ENCODE results near the gene MEIS2. TPM values are rescaled to one million over a fixed set of nuclear protein-coding genes. Genes with fewer than 3 reads are reported as not detected.

The MEIS2 gene
- total and polyA plus RNA-seq, 2 of the 13 experiments (the other 11 are each of a cell fraction or from before 2014, with no cell fraction given), result 10.7 to 12.4 TPM

DNA sequence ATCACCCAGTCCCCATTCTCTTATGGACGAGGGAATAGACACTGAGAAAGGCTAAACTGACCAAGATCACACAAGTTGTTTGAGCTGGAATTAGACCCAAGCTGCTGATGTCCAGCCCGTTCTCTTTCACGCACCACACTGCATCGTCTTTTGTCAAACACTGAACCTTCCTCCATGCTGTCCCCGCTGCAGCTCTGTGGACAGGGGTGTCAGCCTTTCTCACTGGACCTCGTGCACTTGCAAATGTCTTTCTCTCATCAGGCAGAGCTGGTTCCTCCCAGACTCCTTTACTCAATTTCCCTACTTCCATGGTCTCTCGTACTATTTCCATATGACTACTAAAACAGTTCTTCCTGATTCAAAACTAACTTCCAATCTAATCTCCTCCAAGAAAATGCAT, 161.6 kb downstream of the MEIS2 start (continued):
- TF ChIP-seq, protein P1, sequence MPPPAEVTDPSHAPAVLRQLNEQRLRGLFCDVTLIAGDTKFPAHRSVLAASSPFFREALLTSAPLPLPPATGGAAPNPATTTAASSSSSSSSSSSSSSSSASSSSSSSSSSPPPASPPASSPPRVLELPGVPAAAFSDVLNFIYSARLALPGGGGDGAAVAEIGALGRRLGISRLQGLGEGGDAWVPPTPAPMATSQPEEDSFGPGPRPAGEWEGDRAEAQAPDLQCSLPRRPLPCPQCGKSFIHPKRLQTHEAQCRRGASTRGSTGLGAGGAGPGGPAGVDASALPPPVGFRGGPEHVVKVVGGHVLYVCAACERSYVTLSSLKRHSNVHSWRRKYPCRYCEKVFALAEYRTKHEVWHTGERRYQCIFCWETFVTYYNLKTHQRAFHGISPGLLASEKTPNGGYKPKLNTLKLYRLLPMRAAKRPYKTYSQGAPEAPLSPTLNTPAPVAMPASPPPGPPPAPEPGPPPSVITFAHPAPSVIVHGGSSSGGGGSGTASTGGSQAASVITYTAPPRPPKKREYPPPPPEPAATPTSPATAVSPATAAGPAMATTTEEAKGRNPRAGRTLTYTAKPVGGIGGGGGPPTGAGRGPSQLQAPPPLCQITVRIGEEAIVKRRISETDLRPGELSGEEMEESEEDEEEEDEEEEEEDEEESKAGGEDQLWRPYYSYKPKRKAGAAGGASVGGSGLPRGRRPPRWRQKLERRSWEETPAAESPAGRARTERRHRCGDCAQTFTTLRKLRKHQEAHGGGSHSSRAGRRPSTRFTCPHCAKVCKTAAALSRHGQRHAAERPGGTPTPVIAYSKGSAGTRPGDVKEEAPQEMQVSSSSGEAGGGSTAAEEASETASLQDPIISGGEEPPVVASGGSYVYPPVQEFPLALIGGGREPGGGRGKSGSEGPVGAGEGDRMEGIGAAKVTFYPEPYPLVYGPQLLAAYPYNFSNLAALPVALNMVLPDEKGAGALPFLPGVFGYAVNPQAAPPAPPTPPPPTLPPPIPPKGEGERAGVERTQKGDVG (CRISPR knock-in tag; IDR thresholded peaks at IDR 0.05; ENCODE audit: borderline replicate concordance), result no peak
- TF ChIP-seq ARNT2 (CRISPR knock-in tag; IDR thresholded peaks at IDR 0.05; ENCODE audit: low read depth), result no peak
- no peak for TF ChIP-seq SNAPC2 (CRISPR knock-in tag; IDR thresholded peaks at IDR 0.05)
- no peak for TF ChIP-seq ZNF530 (CRISPR knock-in tag; IDR thresholded peaks at IDR 0.05; ENCODE audit: low read depth)
- TF ChIP-seq ONECUT2 (CRISPR knock-in tag; IDR thresholded peaks at IDR 0.05), result no peak

DNA sequence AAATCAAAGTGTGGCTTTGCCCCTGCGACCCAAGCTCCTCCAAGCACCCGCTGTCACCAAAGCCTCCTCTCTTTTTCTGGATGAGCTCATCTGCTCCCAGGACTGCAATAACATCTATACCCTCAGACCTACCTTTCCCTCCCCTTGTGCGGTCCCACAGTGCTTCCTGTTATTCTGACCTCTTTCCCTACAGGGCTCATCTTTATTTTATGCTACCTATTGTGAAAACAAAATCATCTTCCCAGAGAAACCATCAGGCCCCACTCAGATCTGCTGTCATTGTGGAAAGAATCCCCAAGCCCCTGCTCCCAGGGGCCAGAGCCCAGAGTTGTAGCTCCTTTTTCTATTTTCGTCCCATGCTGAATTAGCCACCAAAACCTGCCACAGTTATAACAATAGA, 162.2 kb downstream of the MEIS2 start:
- DNase-seq (ENCODE audit: low spot score) (no peak), FAIRE-seq (no peak), ATAC-seq (no peak)
- H3K4me1 ChIP-seq (ENCODE audit: insufficient read depth, low read length), result peaks cover 27% of the 10 kb centered on the region
- no peaks in the 10 kb centered on the region for H3K36me3 ChIP-seq (replicated peaks in 1 of 2; ENCODE audit: control insufficient read depth in 1 of 2, insufficient read depth in 2 of 2, low read length in 2 of 2)
- intact Hi-C loops (cut with micrococcal nuclease; ENCODE audit: unreplicated experiment) (loop anchor here (10.0 kb wide), 1 partner anchor 107 kb away; no protein-coding TSS in a partner anchor), in situ Hi-C loops (cut with HindIII; ENCODE audit: extremely low pct_ligation_motif_present, low pct_unique_long_range_greater_than_20kb) (no loop called here)
- WGBS (ENCODE audit: low lambda C conversion rate), result 89% methylated on average over 4 of the region's 4 CpGs
- no peaks in the 10 kb centered on the region for H3K27me3 ChIP-seq (ENCODE audit: control insufficient read depth in 1 of 2, insufficient read depth in 2 of 2, low read length in 2 of 2)
- H4K20me1 ChIP-seq (ENCODE audit: insufficient read depth, low read length), result no peaks in the 10 kb centered on the region
- ChIA-PET POLR2A (no interaction called here), CTCF (ENCODE audit: low intra/inter-chr PET ratio, low total read pairs) (no interaction called here)
- H2AFZ ChIP-seq (ENCODE audit: low read length), result no peak overlapping the region
- no peak overlapping the region for H3K4me3 ChIP-seq (replicated peaks in 1 of 3; ENCODE audit: insufficient read depth in 1 of 3, low read depth in 2 of 3, low read length in 3 of 3)
- no peaks in the 10 kb centered on the region for H3K79me2 ChIP-seq (ENCODE audit: insufficient read depth, low read length)
- H3K9ac ChIP-seq (ENCODE audit: insufficient read depth, low read depth, low read length), result no peak overlapping the region
- no peak overlapping the region for H3K4me2 ChIP-seq (ENCODE audit: low read depth, low read length)
- no peaks in the 10 kb centered on the region for H3K9me3 ChIP-seq (ENCODE audit: low read length)
- no peak overlapping the region for H3K27ac ChIP-seq (ENCODE audit: extremely low read length, insufficient read depth, low read length)
- no TSS peak for BruUV-seq (replicated peaks)
- TF ChIP-seq HMG20A (CRISPR knock-in tag; IDR thresholded peaks at IDR 0.05; ENCODE audit: borderline replicate concordance), result no peak
- TF ChIP-seq, protein P2, sequence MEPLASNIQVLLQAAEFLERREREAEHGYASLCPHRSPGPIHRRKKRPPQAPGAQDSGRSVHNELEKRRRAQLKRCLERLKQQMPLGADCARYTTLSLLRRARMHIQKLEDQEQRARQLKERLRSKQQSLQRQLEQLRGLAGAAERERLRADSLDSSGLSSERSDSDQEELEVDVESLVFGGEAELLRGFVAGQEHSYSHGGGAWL (CRISPR knock-in tag; IDR thresholded peaks at IDR 0.05), result no peak
- no peak for TF ChIP-seq FLYWCH1 (CRISPR knock-in tag; IDR thresholded peaks at IDR 0.05)
- TF ChIP-seq, protein P3, sequence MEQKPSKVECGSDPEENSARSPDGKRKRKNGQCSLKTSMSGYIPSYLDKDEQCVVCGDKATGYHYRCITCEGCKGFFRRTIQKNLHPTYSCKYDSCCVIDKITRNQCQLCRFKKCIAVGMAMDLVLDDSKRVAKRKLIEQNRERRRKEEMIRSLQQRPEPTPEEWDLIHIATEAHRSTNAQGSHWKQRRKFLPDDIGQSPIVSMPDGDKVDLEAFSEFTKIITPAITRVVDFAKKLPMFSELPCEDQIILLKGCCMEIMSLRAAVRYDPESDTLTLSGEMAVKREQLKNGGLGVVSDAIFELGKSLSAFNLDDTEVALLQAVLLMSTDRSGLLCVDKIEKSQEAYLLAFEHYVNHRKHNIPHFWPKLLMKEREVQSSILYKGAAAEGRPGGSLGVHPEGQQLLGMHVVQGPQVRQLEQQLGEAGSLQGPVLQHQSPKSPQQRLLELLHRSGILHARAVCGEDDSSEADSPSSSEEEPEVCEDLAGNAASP (CRISPR knock-in tag; IDR thresholded peaks at IDR 0.05; ENCODE audit: borderline replicate concordance), result no peak
- no peak for TF ChIP-seq CAMTA2 (CRISPR knock-in tag; IDR thresholded peaks at IDR 0.05; ENCODE audit: borderline replicate concordance)
- TF ChIP-seq CCAR2 (optimal IDR thresholded peaks at IDR 0.05; ENCODE audit: low read depth, low read length), result no peak
- no peak for TF ChIP-seq MAFK (conservative IDR thresholded peaks at IDR 0.05 in 1 of 2, IDR thresholded peaks at IDR 0.05 in 1 of 2; ENCODE audit: low read length in 2 of 2)
- TF ChIP-seq, protein P4, sequence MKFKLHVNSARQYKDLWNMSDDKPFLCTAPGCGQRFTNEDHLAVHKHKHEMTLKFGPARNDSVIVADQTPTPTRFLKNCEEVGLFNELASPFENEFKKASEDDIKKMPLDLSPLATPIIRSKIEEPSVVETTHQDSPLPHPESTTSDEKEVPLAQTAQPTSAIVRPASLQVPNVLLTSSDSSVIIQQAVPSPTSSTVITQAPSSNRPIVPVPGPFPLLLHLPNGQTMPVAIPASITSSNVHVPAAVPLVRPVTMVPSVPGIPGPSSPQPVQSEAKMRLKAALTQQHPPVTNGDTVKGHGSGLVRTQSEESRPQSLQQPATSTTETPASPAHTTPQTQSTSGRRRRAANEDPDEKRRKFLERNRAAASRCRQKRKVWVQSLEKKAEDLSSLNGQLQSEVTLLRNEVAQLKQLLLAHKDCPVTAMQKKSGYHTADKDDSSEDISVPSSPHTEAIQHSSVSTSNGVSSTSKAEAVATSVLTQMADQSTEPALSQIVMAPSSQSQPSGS (CRISPR knock-in tag; IDR thresholded peaks at IDR 0.05), result no peak
- no peak for TF ChIP-seq ZNF24 (IDR thresholded peaks at IDR 0.05)
- no peak for TF ChIP-seq RFX5 (IDR thresholded peaks at IDR 0.05; ENCODE audit: low read depth, low read length)
- TF ChIP-seq SRF (IDR thresholded peaks at IDR 0.05; ENCODE audit: low read depth, low read length), result no peak
- no peak for TF ChIP-seq TP53 (CRISPR knock-in tag; conservative IDR thresholded peaks at IDR 0.05)

Data from HepG2 (cell line).